GM13976 (cell line): Measurements from ENCODE around the gene DNAH1.

Experiments used
- DNase-seq: peaks from one replicate; pipeline ENCODE4 v3.0.0; 2012; ENCODE audit warnings: low spot score
- in situ Hi-C: fragments of 300-500 bp; cut with MboI; formaldehyde crosslinking; loops from one replicate; pipeline ENCODE4 v1.12.0; 2022; ENCODE audit warnings: low sequenced_read_pairs, mixed read lengths, inconsistent platforms; ENCODE audit not compliant: unreplicated experiment
- TF ChIP-seq, protein P1 (sequence below): IDR thresholded peaks from 2 replicates; pipeline ENCODE4 v1.5.1; 2012; ENCODE audit warnings: borderline replicate concordance, mild to moderate bottlenecking; ENCODE audit not compliant: insufficient read depth; ENCODE audit errors: extremely low read depth, missing control alignments, control extremely low read depth

The DNAH1 gene

DNA sequence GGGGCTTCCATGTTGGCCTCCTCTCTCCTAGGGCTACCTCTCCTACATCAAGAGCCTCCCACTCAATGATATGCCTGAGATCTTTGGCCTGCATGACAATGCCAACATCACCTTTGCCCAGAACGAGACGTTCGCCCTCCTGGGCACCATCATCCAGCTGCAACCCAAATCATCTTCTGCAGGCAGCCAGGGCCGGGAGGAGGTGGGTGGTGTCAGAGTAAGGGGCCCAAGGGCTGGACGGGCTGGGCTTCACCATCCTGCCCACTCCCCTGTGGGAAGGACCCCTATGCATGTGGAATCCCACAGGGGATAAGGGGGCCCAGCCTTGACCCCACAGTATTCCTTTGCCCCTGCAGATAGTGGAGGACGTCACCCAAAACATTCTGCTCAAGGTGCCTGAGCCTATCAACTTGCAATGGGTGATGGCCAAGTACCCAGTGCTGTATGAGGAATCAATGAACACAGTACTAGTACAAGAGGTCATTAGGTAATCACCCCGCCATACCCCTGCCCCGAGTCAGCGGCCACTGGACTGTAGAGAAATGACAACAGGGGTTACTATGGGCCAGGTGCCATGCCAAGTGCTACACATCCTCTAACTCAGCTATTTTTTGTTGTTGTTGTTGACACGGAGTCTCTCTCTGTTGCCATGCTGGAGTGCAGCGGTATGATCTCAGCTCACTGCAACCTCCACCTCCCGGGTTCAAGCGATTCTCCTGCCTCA, 81.7 kb downstream of the DNAH1 start:
- no peak for DNase-seq
- in situ Hi-C loops = no loop called here
- TF ChIP-seq, protein P1, sequence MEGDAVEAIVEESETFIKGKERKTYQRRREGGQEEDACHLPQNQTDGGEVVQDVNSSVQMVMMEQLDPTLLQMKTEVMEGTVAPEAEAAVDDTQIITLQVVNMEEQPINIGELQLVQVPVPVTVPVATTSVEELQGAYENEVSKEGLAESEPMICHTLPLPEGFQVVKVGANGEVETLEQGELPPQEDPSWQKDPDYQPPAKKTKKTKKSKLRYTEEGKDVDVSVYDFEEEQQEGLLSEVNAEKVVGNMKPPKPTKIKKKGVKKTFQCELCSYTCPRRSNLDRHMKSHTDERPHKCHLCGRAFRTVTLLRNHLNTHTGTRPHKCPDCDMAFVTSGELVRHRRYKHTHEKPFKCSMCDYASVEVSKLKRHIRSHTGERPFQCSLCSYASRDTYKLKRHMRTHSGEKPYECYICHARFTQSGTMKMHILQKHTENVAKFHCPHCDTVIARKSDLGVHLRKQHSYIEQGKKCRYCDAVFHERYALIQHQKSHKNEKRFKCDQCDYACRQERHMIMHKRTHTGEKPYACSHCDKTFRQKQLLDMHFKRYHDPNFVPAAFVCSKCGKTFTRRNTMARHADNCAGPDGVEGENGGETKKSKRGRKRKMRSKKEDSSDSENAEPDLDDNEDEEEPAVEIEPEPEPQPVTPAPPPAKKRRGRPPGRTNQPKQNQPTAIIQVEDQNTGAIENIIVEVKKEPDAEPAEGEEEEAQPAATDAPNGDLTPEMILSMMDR = no peak

DNA sequence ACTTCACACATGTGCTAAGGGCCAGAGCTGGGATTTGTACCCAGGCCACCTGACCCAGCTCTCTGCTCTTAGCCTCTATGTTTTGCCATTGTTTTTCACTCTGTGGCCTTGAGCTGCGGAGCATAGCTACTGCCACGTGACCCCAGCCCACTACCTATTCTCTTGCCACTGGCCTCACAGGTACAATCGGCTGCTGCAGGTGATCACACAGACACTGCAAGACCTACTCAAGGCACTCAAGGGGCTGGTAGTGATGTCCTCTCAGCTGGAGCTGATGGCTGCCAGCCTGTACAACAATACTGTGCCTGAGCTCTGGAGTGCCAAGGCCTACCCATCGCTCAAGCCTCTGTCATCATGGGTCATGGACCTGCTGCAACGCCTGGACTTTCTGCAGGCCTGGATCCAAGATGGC, 82.6 kb downstream of the DNAH1 start:
- no peak for DNase-seq
- TF ChIP-seq, protein P1 = no peak

DNA sequence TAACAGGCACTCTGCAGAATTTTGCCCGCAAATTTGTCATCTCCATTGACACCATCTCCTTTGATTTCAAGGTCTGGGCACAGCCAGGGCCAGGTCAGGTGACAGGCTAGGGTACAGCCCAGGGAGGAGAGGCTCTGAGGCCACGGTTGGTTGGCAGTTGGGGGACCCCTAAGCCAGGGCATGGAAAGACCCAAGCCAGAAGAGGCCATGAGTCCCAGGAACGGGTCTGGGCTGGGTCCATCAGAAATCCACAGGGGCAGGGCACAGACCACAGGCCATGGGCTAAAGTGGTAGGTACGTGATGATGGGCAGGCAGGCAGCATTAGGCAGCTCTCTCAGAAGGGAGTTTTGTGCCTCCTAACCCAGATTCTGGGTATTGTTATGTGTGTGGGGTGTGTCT, 83.0 kb downstream of the DNAH1 start:
- DNase-seq = no peak
- TF ChIP-seq, protein P1 = no peak
- in situ Hi-C loops = no loop called here

More for the DNA sequence above, 82.6 kb downstream of the DNAH1 start:
- in situ Hi-C loops = no loop called here

DNA sequence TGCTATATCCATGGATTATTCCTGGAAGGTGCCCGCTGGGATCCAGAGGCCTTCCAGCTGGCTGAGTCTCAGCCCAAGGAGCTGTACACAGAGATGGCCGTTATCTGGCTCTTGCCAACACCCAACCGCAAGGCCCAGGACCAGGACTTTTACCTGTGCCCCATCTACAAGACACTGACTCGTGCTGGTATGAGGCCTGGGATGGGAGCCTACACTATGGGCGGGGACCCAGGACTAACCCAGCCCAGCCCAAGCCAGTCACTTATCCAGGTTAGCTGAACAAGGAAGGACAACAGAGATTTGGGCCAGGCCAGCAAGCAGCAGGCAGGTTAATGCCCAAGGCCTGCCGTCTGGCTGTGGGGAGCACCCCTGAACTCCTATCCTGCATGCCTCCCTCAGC, 83.5 kb downstream of the DNAH1 start:
- TF ChIP-seq, protein P1 = no peak
- in situ Hi-C loops = no loop called here
- no peak for DNase-seq

DNA sequence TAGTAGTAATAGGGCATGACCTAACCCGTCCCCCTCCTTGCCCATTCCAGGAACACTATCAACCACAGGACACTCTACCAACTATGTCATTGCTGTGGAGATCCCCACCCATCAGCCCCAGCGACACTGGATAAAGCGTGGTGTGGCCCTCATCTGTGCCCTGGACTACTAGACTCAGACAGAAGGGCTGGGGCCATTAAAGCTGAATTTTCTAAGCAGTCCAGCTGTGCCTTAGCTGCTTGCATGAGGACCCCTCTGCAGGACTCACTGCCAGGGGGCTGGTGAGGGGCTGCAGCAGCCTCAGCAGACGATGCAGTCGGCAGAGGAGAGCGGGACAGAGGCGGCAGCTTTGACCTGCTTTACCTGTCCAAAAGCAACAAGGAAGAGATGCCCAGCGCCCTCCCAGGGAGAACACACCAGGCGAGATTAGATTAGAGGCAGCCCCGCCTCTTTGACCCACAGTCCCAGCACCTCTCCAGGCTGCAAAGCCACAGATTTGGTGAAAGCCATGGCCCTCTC, 84.2 kb downstream of the DNAH1 start:
- in situ Hi-C loops = no loop called here
- TF ChIP-seq, protein P1 = no peak
- no peak for DNase-seq

DNA sequence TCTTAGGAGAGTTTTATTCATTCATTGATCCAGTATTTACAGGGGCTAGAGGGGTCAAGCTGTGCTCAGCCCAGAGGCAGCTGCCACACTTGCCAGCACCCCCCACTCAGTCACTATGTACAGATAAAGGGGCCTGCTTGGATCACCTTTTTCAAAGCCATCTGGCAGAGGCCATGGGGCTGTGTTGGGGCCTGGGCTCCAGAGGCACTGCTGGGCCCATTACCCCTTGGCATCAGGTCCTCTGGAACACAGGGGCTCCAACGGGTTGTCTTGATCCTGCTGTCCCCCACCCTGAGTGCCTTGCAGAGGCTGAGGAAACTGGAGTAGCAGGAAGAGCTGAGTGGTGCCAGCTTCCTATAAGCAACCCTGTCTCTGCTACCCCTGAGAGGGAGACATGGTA, 84.9 kb downstream of the DNAH1 start:
- DNase-seq = no peak
- in situ Hi-C loops = no loop called here
- TF ChIP-seq, protein P1 = no peak

DNA sequence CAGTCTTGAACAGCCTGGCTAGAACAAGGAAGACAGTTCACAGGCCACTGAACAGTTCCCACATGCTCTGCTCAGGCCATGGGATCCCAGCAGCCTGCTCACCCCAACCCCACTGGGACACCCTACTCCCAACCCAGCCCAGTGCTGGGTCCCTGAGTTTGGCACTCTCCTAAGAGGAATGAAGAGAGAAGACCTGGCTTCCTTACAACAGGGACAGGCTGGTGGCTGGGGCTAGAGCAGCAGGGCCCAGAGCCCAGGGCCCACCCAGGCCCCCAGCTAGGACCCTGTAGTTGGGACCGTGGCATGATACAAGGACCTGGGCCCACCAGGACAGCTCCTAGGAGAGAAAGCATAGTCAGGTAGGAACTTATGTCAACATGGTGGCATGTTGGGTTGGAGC, 85.4 kb downstream of the DNAH1 start:
- DNase-seq = no peak
- TF ChIP-seq, protein P1 = no peak
- in situ Hi-C loops = no loop called here
